Measurements from ENCODE around the gene GRAMD1B.

GRAMD1B gene

DNA sequence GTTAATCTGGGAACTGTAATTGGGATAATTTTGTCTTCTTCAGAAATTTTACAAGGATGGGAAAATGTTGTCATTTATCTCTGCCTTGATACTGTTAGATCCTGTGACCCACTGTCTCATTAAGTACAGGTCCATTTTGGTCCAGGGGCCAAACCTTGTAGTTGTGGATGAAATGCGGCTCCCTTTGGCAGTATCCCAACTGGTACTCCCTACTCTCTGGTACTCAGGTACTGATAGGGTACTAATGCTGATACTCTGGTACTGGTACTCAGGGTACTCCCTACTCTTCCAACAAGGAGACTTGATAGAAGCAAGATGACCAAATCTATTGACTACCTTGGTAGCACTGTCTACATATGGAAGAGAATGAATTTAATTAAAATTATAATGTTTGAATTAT lies 97.9 kb downstream of the GRAMD1B start:
- no peak overlapping the region for H3K4me3 ChIP-seq (replicated peaks; ENCODE audit: low read depth, low read length)
- no peak for DNase-seq (ENCODE audit: extremely low read depth, insufficient read length)
- H3K36me3 ChIP-seq (ENCODE audit: control insufficient read depth, insufficient read depth, low read length) = no peaks in the 10 kb centered on the region
- H3K27me3 ChIP-seq (replicated peaks; ENCODE audit: control insufficient read depth, insufficient read depth, low read length) = no peaks in the 10 kb centered on the region
- TF ChIP-seq, protein P1, sequence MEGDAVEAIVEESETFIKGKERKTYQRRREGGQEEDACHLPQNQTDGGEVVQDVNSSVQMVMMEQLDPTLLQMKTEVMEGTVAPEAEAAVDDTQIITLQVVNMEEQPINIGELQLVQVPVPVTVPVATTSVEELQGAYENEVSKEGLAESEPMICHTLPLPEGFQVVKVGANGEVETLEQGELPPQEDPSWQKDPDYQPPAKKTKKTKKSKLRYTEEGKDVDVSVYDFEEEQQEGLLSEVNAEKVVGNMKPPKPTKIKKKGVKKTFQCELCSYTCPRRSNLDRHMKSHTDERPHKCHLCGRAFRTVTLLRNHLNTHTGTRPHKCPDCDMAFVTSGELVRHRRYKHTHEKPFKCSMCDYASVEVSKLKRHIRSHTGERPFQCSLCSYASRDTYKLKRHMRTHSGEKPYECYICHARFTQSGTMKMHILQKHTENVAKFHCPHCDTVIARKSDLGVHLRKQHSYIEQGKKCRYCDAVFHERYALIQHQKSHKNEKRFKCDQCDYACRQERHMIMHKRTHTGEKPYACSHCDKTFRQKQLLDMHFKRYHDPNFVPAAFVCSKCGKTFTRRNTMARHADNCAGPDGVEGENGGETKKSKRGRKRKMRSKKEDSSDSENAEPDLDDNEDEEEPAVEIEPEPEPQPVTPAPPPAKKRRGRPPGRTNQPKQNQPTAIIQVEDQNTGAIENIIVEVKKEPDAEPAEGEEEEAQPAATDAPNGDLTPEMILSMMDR (IDR thresholded peaks at IDR 0.05; ENCODE audit: insufficient read depth, low read length, poor library complexity, severe bottlenecking) = no peak

DNA sequence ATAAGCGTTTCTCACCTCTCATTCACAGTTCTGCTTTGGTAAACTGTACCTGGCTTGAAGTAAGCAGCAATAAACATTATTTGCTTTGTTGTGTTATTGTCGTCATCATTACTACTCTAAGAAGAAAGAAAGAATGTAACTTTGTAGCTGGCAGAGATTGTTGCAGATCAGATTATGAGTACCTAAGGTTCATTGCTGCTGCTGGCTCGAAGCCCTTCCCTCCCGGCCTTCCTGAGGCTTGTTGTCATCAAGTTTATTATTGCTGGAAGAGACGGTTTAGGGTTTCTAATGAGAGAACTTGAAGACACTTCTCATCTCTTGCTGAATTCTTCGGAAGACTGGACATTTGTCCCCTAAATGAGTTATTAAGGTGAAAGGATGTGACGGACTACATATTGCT lies 101.3 kb downstream of the GRAMD1B start:
- H3K27me3 ChIP-seq (replicated peaks; ENCODE audit: control insufficient read depth, insufficient read depth, low read length) = no peaks in the 10 kb centered on the region
- DNase-seq (ENCODE audit: extremely low read depth, insufficient read length) = no peak

DNA sequence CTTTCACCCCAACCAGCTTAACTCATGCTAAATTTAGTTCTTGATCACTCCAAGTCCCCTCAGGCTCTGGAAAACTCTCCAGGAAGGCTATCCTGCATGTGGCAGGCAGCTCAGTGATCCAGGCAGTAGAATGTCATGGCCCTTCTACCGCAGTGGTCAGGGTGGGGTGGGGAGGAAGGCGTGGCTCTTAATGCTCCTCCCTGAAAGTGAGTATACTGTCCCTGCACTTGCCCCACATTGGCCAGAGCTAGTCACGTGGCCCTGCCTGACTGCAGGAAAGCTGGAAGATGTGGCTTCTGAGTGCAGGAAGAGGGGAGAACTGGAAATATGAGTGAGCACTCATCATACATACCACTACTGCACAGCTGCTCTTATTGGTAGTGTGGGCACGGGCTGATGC lies 102.1 kb downstream of the GRAMD1B start:
- no peak overlapping the region for H3K4me3 ChIP-seq (replicated peaks; ENCODE audit: low read depth, low read length)
- TF ChIP-seq, protein P1 (IDR thresholded peaks at IDR 0.05; ENCODE audit: insufficient read depth, low read length, poor library complexity, severe bottlenecking) = no peak
- H3K27me3 ChIP-seq (replicated peaks; ENCODE audit: control insufficient read depth, insufficient read depth, low read length) = no peaks in the 10 kb centered on the region
- no peak for DNase-seq (ENCODE audit: extremely low read depth, insufficient read length)
- no peaks in the 10 kb centered on the region for H3K36me3 ChIP-seq (ENCODE audit: control insufficient read depth, insufficient read depth, low read length)

More for the DNA sequence above, 101.3 kb downstream of the GRAMD1B start:
- Histone ChIP-seq H3K36me3 (ENCODE audit: control insufficient read depth, insufficient read depth, low read length) (no peaks in the 10 kb centered on the region), H3K4me3 (replicated peaks; ENCODE audit: low read depth, low read length) (no peak overlapping the region)
- TF ChIP-seq, protein P1 (IDR thresholded peaks at IDR 0.05; ENCODE audit: insufficient read depth, low read length, poor library complexity, severe bottlenecking) = no peak

DNA sequence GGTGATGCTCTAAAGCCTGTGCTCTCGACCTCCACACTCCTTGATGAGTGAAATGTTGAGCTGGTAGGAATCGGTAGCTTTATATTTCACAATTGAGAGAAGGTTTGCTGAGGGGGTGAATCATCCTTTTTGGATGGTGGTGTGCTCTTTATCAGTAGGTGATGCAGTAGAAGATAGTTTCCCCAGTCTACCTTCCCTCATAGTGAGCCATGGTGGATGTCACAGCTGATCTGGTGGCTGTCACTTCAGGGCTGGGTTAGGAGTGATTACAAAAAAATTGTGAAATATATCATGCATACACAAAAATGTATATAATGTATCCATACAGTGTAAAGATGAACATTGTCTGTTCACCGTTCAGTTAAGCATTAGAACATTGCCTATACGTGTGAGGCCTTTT lies 105.3 kb downstream of the GRAMD1B start:
- Histone ChIP-seq H3K36me3 (ENCODE audit: control insufficient read depth, insufficient read depth, low read length) (no peaks in the 10 kb centered on the region), H3K4me3 (replicated peaks; ENCODE audit: low read depth, low read length) (no peak overlapping the region), H3K27me3 (replicated peaks; ENCODE audit: control insufficient read depth, insufficient read depth, low read length) (no peaks in the 10 kb centered on the region)
- DNase-seq (ENCODE audit: extremely low read depth, insufficient read length) = no peak
- TF ChIP-seq, protein P1 (IDR thresholded peaks at IDR 0.05; ENCODE audit: insufficient read depth, low read length, poor library complexity, severe bottlenecking) = no peak

DNA sequence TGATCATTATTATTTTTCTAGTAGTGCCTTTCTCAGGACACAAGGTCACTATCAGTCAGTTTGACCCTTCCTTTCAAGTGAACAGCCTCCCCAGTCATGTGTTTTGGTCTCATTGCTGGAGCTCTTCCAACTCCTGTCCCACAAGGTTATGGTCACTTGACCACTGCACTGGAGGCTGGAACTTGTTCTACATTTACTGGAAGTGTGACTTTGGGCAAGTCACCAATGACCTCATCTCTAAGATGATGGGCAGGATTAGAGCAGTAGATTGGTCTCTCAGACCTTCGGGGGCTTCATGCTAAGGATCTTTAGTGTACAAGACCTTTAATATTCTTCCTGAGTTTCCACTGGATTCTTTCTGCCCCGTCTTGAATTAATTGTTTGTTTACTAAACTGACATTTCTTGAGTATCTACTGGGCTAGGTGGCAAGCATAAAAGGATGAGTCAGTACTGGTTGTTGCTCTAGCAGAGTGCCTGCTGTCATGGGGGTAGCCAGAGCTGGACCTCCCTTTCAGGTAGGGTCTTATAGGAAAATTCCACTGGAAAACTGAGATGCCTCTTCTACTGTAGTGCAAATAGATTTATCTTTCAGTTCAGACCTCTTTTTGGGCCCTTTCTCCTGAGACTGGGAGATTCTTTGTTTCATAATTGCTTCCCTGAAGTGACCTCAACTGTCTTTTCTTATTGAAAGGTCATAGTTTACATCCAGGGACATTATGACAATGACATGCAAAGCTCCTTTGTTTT lies 106.8 kb downstream of the GRAMD1B start:
- no peak overlapping the region for H3K4me3 ChIP-seq (replicated peaks; ENCODE audit: low read depth, low read length)

More for the DNA sequence above, 106.8 kb downstream of the GRAMD1B start:
- Histone ChIP-seq H3K36me3 (ENCODE audit: control insufficient read depth, insufficient read depth, low read length) (no peaks in the 10 kb centered on the region), H3K27me3 (replicated peaks; ENCODE audit: control insufficient read depth, insufficient read depth, low read length) (no peaks in the 10 kb centered on the region)
- TF ChIP-seq, protein P1 (IDR thresholded peaks at IDR 0.05; ENCODE audit: insufficient read depth, low read length, poor library complexity, severe bottlenecking) = no peak
- no peak for DNase-seq (ENCODE audit: extremely low read depth, insufficient read length)

All from GM06990 (cell line).